BLaER1 (cell line): ENCODE results near the gene AGR2.
"Not testable (repeated sequence)": the region's sequence is repeated elsewhere in the genome, so short reads cannot be mapped to it uniquely, and the experiment has no call there.

ENCODE experiments used
- H3K27ac ChIP-seq: shearing (Covaris generic); formaldehyde crosslinking; 2 replicates; pipeline ENCODE4 v1.8.1; 2022
- H3K27me3 ChIP-seq: shearing (Covaris generic); formaldehyde crosslinking; 2 replicates; pipeline ENCODE4 v1.8.1; 2022
- H3K36me3 ChIP-seq: shearing (Covaris generic); formaldehyde crosslinking; 2 replicates; pipeline ENCODE4 v1.8.1; 2022
- H3K4me1 ChIP-seq: shearing (Covaris generic); formaldehyde crosslinking; 2 replicates; pipeline ENCODE4 v1.8.1; 2022
- H3K4me2 ChIP-seq: shearing (Covaris generic); formaldehyde crosslinking; 2 replicates; pipeline ENCODE4 v1.8.1; 2022
- H3K4me3 ChIP-seq: shearing (Covaris generic); formaldehyde crosslinking; 2 replicates; pipeline ENCODE4 v1.8.1; 2022
- H3K9ac ChIP-seq: shearing (Covaris generic); formaldehyde crosslinking; 2 replicates; pipeline ENCODE4 v1.8.1; 2022
- H3K9me3 ChIP-seq: shearing (Covaris generic); formaldehyde crosslinking; 2 replicates; pipeline ENCODE4 v1.8.1; 2022
- H4K20me1 ChIP-seq: shearing (Covaris generic); formaldehyde crosslinking; 2 replicates; pipeline ENCODE4 v1.8.1; 2022
- Cebpa-rat ChIP-seq: shearing (Covaris generic); IDR thresholded peaks from 2 replicates; pipeline ENCODE4 v1.8.1; 2022

Gene AGR2

DNA sequence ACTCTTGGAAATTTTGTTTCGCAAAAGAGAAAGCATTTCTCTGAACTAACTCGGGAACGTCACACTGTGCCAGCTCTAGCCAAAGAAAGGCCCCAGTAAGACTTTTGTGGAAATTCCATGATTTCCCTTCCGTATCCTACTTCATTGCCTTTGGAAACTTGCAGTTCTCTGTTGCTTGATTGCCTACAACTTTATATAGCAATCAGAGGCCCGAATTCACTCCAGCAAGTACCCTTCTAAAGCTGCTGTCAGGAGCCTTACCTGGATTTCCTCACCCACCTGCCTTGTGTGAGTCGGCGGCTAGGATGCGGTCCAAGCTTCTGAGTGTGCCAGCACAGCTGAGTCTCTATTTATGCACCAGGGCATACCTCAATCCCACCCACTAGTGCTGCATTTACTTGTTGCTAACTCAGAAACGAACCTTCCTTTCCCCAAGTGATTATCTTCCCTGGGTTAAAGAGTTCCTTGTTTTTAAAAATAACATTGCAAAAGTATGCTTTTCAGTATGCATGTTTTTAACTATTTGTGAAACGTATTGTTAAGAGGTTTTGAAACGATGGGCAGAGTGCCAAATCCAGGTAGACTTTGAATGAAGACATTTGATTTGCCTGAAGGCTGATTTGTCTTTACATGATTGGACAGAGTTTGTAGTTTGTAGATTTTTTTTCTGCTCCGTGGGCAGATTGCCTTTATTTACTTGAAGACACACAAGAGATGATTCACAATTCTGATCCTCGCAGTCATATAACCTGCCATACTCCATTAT, at the start of gene AGR2:
Gene AGR2 (minus strand): TSS at position 326 of the 766 bp plus-strand sequence. CDS start 3,203 bp downstream, outside the sequence.
- no peak for TF ChIP-seq Cebpa-rat
- H3K4me3 ChIP-seq, result no peak within 1 kb of the TSS
- H3K9ac ChIP-seq, result no peak within 1 kb of the TSS
- no peaks in the 10 kb centered on the region for H3K36me3 ChIP-seq
- H3K27ac ChIP-seq, result no peak within 1 kb of the TSS
- no peaks in the 10 kb centered on the region for H3K27me3 ChIP-seq
- H4K20me1 ChIP-seq, result no peaks in the 10 kb centered on the region
- H3K9me3 ChIP-seq, result no peaks in the 10 kb centered on the region
- H3K4me2 ChIP-seq, result no peak within 1 kb of the TSS
- no peaks in the 10 kb centered on the region for H3K4me1 ChIP-seq

DNA sequence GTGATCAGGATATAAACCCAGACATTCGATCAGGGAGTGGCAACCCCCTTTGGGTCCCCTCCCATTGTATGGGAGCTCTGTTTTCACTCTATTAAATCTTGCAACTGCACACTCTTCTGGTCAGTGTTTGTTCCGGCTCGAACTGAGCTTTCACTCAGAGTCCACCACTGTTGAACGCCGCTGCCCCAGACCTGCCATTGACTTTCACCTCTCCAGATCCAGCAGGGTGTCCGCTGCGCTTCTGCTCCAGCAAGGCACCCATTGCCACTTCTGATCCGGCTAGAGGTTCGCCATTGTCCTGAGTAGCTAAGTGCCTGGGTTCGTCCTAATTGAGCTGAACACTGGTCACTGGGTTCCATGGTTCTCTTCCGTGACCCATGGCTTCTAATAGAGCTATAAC, 48.4 kb upstream of the AGR2 start:
- not testable (repeated sequence) for H3K9ac ChIP-seq, H3K36me3 ChIP-seq, H4K20me1 ChIP-seq, H3K27me3 ChIP-seq, H3K27ac ChIP-seq, H3K4me2 ChIP-seq, H3K9me3 ChIP-seq, H3K4me3 ChIP-seq
- H3K4me1 ChIP-seq, result peaks cover 38% of the 10 kb centered on the region

DNA sequence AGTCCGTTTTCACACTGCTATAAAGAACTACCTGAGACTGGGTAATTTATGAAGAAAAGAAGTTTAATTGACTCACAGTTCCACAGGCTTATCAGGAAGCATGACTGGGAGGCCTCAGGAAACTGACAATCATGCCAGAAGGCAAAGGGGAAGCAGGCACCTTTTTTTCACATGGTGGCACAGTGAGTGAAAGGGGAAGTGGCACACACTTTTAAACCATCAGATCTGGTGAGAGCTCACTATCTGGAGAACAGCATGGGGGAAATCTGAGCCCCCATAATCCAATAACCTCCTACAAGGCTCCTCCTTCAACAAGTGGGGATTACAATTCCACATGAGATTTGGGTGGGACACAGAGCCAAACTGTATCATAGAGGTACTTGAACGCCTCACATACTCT, 47.0 kb upstream of the AGR2 start:
- Histone ChIP-seq H3K9me3 (no peaks in the 10 kb centered on the region), H3K27ac (no peak overlapping the region), H3K36me3 (no peaks in the 10 kb centered on the region), H3K4me3 (0 out of 2 replicates have a peak overlapping the region, but pooled peaks have one; percentile 45), H3K9ac (no peak overlapping the region), H3K27me3 (no peaks in the 10 kb centered on the region), H3K4me1 (peaks cover 38% of the 10 kb centered on the region), H4K20me1 (no peaks in the 10 kb centered on the region), H3K4me2 (peak overlapping the region; percentile 76)
- no peak for TF ChIP-seq Cebpa-rat

DNA sequence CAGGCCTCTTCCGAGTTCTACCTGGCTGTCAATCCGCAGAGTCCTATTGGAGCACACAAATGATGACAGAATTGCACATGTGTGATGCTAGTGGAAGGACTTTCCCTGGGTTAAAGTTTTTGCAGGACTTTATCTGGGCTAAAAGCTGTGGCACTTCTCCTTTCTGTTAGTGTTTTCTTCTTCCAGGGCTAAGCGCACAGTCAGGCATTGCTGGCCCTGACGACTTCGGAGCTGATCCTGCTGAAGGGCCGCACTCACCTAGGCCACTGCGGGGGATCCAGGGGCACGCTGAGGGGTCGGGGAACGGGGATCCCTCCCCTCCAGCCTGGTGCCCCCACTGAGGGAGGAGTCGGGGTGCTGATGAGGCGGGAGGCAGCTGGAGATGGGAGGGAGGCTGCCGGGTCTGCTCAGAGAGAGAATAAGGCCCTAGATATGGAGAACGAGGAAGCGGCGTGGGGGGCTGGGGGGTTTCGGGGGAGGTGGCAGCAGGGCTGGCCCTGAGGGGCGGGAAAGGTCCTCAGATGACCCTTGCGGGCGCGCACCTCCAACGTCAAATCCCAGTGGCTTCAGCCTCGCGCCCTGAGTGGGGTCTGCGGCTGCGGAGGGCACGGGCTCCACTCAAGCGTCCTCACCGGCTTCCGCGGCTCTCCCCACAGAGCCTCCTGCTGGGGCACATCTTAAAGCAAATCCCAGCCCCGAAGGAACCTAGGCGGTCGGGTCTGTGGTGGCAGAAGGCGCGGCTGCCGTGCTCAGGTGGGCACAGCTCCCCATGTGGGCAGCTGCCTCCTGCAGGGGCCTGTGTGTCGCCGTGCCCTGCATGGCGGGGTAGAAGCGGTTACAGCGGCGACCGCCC, 46.0 kb upstream of the AGR2 start:
- Histone ChIP-seq H3K27me3 (no peaks in the 10 kb centered on the region), H3K4me2 (peak overlapping the region; percentile 76)

DNA sequence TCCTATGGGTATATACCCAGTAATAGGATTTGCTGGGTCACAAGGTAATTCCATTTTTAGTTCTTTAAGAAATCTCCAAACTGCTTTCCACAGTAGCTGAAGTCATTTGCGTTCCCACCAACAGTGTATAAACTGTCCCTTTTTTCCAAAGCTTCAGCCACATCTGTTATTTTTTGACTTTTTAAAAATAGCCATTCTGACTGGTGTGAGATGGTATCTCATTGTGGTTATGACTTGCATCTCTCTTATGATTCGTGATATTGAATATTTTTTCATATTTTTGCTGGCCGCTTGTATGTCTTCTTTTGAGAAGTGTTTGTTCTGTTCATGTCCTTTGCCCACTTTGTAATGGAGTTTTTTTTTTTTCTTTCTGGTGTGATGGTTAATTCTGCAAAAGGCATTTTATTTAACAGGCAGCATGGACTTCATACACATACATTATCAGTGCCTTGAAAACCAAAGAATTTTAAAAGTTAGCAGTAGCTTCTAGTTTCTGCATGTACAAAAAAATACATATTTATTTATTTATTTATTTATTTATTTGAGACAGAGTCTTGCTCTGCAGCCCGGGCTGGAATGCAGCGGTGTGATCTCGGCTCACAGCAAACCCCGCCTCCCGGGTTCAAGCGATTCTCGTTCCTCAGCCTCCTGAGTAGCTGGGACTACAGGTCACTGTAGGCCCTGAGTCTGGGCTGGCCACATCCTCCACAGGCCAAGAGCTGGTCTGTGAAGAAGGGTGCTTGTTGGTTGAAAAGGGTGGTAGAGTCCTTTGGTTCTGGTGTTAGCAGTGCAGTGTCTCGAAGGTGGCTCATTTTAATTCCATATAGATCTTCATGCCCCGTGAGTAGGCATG, 44.7 kb upstream of the AGR2 start:
- H3K27ac ChIP-seq, result no peak overlapping the region
- H3K36me3 ChIP-seq, result no peaks in the 10 kb centered on the region
- no peaks in the 10 kb centered on the region for H4K20me1 ChIP-seq
- no peak overlapping the region for H3K9ac ChIP-seq
- peak overlapping the region; percentile 76; the same call in 1 of the 2 replicates for H3K4me2 ChIP-seq
- no peaks in the 10 kb centered on the region for H3K9me3 ChIP-seq
- H3K4me1 ChIP-seq, result peaks cover 38% of the 10 kb centered on the region
- TF ChIP-seq Cebpa-rat, result no peak
- no peaks in the 10 kb centered on the region for H3K27me3 ChIP-seq
- H3K4me3 ChIP-seq, result no peak overlapping the region

More for the DNA sequence above, 46.0 kb upstream of the AGR2 start:
- TF ChIP-seq Cebpa-rat, result no peak
- peak overlapping the region; percentile 45 for H3K4me3 ChIP-seq
- no peak overlapping the region for H3K27ac ChIP-seq
- no peak overlapping the region for H3K9ac ChIP-seq
- peaks cover 38% of the 10 kb centered on the region for H3K4me1 ChIP-seq
- no peaks in the 10 kb centered on the region for H4K20me1 ChIP-seq
- H3K36me3 ChIP-seq, result no peaks in the 10 kb centered on the region
- no peaks in the 10 kb centered on the region for H3K9me3 ChIP-seq

DNA sequence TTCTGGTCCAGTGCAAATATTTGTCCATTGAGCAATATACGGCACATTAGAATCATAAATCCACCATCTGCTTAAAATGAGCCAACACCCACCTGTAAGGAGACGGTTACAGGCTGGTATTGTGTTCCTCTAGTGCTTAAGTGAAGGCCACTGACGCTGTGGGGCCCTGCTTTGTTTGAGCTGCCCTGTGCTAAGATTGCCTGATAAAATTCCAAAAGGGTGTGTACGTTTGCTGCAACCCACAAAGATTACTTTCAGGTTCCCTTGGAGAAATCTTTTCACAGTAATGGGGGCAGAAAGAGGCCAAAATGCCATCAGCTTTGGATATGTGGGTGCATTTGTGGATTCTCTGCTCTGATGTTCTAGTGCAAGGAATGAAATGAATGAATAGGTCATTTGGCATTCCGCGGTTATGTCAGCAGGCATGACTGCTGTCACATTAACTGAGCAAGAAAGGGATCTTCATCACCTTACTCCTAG, 42.6 kb upstream of the AGR2 start:
- no peak overlapping the region for H3K9ac ChIP-seq
- no peaks in the 10 kb centered on the region for H4K20me1 ChIP-seq
- H3K4me2 ChIP-seq, result no peak overlapping the region
- H3K27ac ChIP-seq, result no peak overlapping the region
- H3K4me1 ChIP-seq, result peaks cover 35% of the 10 kb centered on the region
- H3K27me3 ChIP-seq, result no peaks in the 10 kb centered on the region
- no peak overlapping the region for H3K4me3 ChIP-seq
- no peak for TF ChIP-seq Cebpa-rat
- H3K9me3 ChIP-seq, result no peaks in the 10 kb centered on the region
- H3K36me3 ChIP-seq, result no peaks in the 10 kb centered on the region

GRCh38 chr7:16846601-16847165, 41.9 kb upstream of the AGR2 start:
- H3K4me1 ChIP-seq, result peaks cover 27% of the 10 kb centered on the region
- no peak overlapping the region for H3K4me3 ChIP-seq
- no peaks in the 10 kb centered on the region for H4K20me1 ChIP-seq
- no peak overlapping the region for H3K4me2 ChIP-seq
- no peak overlapping the region for H3K27ac ChIP-seq
- no peak overlapping the region for H3K9ac ChIP-seq
- no peaks in the 10 kb centered on the region for H3K27me3 ChIP-seq
- no peaks in the 10 kb centered on the region for H3K36me3 ChIP-seq
- no peaks in the 10 kb centered on the region for H3K9me3 ChIP-seq
- no peak for TF ChIP-seq Cebpa-rat

DNA sequence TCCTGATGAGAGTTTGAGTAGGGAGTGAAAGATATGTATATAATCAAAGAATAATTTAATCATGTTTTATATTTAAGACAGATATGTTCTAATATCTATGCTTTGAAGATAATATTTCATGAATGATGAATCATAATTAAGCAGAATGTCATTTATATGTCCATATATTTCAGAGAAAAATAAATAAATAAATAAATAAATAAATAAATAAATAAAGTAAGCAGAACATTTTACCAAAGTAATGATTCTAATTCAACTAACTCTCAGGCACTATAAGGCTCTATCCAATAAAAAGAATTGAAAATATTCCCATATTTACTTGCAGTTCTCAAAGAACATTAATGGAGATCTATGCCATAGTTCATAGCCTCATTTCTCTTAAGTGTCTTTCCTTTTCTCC, 40.9 kb upstream of the AGR2 start:
- H3K27ac ChIP-seq, result no peak overlapping the region
- H3K9me3 ChIP-seq, result no peaks in the 10 kb centered on the region
- H3K27me3 ChIP-seq, result no peaks in the 10 kb centered on the region
- H3K4me3 ChIP-seq, result no peak overlapping the region
- TF ChIP-seq Cebpa-rat, result no peak
- no peak overlapping the region for H3K4me2 ChIP-seq
- H3K9ac ChIP-seq, result no peak overlapping the region
- no peaks in the 10 kb centered on the region for H4K20me1 ChIP-seq
- H3K4me1 ChIP-seq, result peaks cover 18% of the 10 kb centered on the region
- H3K36me3 ChIP-seq, result no peaks in the 10 kb centered on the region

- H3K9ac ChIP-seq, result no peak overlapping the region
- no peaks in the 10 kb centered on the region for H3K36me3 ChIP-seq
- no peaks in the 10 kb centered on the region for H4K20me1 ChIP-seq
- H3K4me2 ChIP-seq, result no peak overlapping the region
- H3K9me3 ChIP-seq, result no peaks in the 10 kb centered on the region
- no peaks in the 10 kb centered on the region for H3K4me1 ChIP-seq
- no peak overlapping the region for H3K4me3 ChIP-seq
- no peak overlapping the region for H3K27ac ChIP-seq
- TF ChIP-seq Cebpa-rat, result no peak
- no peaks in the 10 kb centered on the region for H3K27me3 ChIP-seq
These were observed 36.9 kb upstream of the AGR2 start for GRCh38 chr7:16841681-16842080.
